Measurements from ENCODE around the gene DDN. TPM values are rescaled to one million over a fixed set of nuclear protein-coding genes. Genes with fewer than 3 reads are reported as not detected.

The DDN gene
- total and polyA plus RNA-seq, 4 donors = 0.44 to 1.5 (median 0.97) TPM

GRCh38 chr12:48973941-48974673, 25.1 kb downstream of the DDN start:
- Histone ChIP-seq H3K9me3 (ENCODE audit: control insufficient read depth, insufficient read depth, low read length) (no peaks in the 10 kb centered on the region), H3K4me1 (ENCODE audit: control insufficient read depth, insufficient read depth, low read length) (peaks cover 44% of the 10 kb centered on the region), H3K4me3 (ENCODE audit: low read depth, low read length) (no peak overlapping the region), H3K36me3 (ENCODE audit: control insufficient read depth, insufficient read depth, low read length) (no peaks in the 10 kb centered on the region), H3K27ac (ENCODE audit: low read depth, low read length) (no peak overlapping the region), H3K27me3 (ENCODE audit: control insufficient read depth, insufficient read depth, low read length) (peaks cover 99% of the 10 kb centered on the region)
- 14% methylated on average over 16 of the region's 19 CpGs for WGBS (ENCODE audit: insufficient coverage)
- DNase-seq (ENCODE audit: low read depth in 4 of 6, low spot score in 6 of 6) = peak in 2 of 6 donors; percentile 26 to 40

GRCh38 chr12:48973531-48973930, 25.6 kb downstream of the DDN start:
- no peak for DNase-seq (ENCODE audit: low read depth in 4 of 6, low spot score in 6 of 6)
- no peak overlapping the region for H3K4me3 ChIP-seq (ENCODE audit: low read depth, low read length)
- H3K27ac ChIP-seq (ENCODE audit: low read depth, low read length) = no peak overlapping the region
- H3K9me3 ChIP-seq (ENCODE audit: control insufficient read depth, insufficient read depth, low read length) = no peaks in the 10 kb centered on the region
- H3K4me1 ChIP-seq (ENCODE audit: control insufficient read depth, insufficient read depth, low read length) = peaks cover 40% of the 10 kb centered on the region
- H3K36me3 ChIP-seq (ENCODE audit: control insufficient read depth, insufficient read depth, low read length) = no peaks in the 10 kb centered on the region
- WGBS (ENCODE audit: insufficient coverage) = 21% methylated on average over 7 of the region's 12 CpGs
- peaks cover 98% of the 10 kb centered on the region for H3K27me3 ChIP-seq (ENCODE audit: control insufficient read depth, insufficient read depth, low read length)

- no peak overlapping the region for H3K4me3 ChIP-seq (ENCODE audit: low read depth, low read length)
- H3K27me3 ChIP-seq (ENCODE audit: control insufficient read depth, insufficient read depth, low read length) = peaks cover 98% of the 10 kb centered on the region
- no peaks in the 10 kb centered on the region for H3K9me3 ChIP-seq (ENCODE audit: control insufficient read depth, insufficient read depth, low read length)
- H3K27ac ChIP-seq (ENCODE audit: low read depth, low read length) = no peak overlapping the region
- H3K4me1 ChIP-seq (ENCODE audit: control insufficient read depth, insufficient read depth, low read length) = peaks cover 35% of the 10 kb centered on the region
- WGBS (ENCODE audit: insufficient coverage) = 40% methylated on average over 3 of the region's 3 CpGs
- no peak for DNase-seq (ENCODE audit: low read depth in 4 of 6, low spot score in 6 of 6)
- H3K36me3 ChIP-seq (ENCODE audit: control insufficient read depth, insufficient read depth, low read length) = peaks cover 2% of the 10 kb centered on the region
Measured at GRCh38 chr12:48972952-48973483, 26.2 kb downstream of the DDN start.

DNA sequence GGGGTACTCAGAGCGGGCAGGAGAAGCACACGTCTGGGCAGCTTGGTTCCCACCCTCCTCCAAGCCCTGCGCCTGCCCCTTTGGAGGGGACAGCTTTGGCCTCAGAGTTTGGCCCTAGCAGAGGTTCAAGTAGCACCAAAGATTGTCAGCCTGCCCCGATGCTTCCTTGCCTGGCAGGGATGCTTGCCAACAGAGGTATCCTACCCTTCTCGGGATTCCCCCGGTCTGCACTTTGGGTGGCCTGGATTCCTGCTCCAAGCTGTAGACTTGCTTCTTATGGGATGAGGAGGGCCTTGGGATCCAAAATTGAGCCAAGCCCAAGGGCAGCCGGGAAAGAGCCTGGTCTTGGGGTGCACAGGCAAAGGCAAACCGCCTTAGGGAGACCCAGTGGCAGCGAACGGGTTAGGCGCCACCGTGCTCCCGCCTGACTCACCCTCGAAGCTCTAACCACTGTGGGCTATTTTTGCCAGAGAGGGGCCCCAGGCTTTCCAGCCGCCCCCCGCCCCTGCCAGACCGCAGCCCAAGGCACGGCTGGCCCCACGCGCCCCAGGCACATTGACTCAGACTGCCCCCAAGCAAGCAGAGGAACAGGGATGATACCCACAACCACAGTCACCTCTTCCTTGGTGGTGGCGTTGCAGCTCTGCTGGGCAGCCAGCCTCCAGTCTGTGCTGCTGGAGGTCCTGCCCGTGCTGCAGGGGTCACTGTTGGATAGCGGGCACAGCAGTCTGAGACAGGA, 26.8 kb downstream of the DDN start:
- Histone ChIP-seq H3K36me3 (ENCODE audit: control insufficient read depth, insufficient read depth, low read length) (peaks cover 4% of the 10 kb centered on the region), H3K4me1 (ENCODE audit: control insufficient read depth, insufficient read depth, low read length) (peaks cover 35% of the 10 kb centered on the region), H3K27me3 (ENCODE audit: control insufficient read depth, insufficient read depth, low read length) (peaks cover 94% of the 10 kb centered on the region), H3K27ac (ENCODE audit: low read depth, low read length) (no peak overlapping the region), H3K4me3 (ENCODE audit: low read depth, low read length) (no peak overlapping the region), H3K9me3 (ENCODE audit: control insufficient read depth, insufficient read depth, low read length) (no peaks in the 10 kb centered on the region)
- no peak for DNase-seq (ENCODE audit: low read depth in 4 of 6, low spot score in 6 of 6)
- 18% methylated on average over 23 of the region's 23 CpGs for WGBS (ENCODE audit: insufficient coverage)

DNA sequence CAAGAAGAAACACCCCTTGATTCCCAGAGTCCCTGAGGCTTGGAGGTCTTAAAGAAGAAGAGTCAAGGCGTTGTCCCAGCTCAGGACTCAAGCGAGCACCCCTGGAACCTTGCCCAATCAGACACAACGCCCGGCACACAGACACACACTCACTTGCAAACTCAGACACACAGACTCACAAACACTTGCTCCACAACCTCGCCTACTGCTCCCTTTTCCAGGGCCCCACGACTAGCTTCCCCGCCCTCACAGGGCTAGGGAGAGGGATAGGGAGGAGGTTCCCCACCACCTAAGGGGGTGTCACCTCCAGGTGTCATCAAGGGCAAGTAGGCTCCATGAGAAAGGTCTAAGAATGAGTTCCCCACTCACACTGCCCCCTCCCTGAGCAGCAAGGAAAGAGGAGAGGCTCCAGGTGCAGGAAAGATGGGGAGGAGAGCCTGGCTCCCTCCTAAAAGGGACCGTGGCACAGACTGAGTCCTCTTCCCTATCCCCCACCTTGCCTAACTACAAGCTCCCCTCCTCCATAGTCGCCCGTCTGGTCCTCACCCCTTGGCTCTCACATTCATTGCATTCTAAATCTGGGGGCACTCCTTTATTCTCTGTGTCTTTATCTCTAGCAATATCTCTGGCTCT, 28.4 kb downstream of the DDN start:
- Histone ChIP-seq H3K9me3 (ENCODE audit: control insufficient read depth, insufficient read depth, low read length) (no peaks in the 10 kb centered on the region), H3K36me3 (ENCODE audit: control insufficient read depth, insufficient read depth, low read length) (peaks cover 9% of the 10 kb centered on the region), H3K4me1 (ENCODE audit: control insufficient read depth, insufficient read depth, low read length) (peaks cover 35% of the 10 kb centered on the region), H3K4me3 (ENCODE audit: low read depth, low read length) (peak overlapping the region; percentile 39), H3K27ac (ENCODE audit: low read depth, low read length) (no peak overlapping the region), H3K27me3 (ENCODE audit: control insufficient read depth, insufficient read depth, low read length) (peaks cover 84% of the 10 kb centered on the region)
- 13% methylated on average over 4 of the region's 10 CpGs for whole genome bisulfite sequencing (ENCODE audit: insufficient coverage)
- DNase-seq (ENCODE audit: low read depth in 4 of 6, low spot score in 6 of 6) = no peak

DNA sequence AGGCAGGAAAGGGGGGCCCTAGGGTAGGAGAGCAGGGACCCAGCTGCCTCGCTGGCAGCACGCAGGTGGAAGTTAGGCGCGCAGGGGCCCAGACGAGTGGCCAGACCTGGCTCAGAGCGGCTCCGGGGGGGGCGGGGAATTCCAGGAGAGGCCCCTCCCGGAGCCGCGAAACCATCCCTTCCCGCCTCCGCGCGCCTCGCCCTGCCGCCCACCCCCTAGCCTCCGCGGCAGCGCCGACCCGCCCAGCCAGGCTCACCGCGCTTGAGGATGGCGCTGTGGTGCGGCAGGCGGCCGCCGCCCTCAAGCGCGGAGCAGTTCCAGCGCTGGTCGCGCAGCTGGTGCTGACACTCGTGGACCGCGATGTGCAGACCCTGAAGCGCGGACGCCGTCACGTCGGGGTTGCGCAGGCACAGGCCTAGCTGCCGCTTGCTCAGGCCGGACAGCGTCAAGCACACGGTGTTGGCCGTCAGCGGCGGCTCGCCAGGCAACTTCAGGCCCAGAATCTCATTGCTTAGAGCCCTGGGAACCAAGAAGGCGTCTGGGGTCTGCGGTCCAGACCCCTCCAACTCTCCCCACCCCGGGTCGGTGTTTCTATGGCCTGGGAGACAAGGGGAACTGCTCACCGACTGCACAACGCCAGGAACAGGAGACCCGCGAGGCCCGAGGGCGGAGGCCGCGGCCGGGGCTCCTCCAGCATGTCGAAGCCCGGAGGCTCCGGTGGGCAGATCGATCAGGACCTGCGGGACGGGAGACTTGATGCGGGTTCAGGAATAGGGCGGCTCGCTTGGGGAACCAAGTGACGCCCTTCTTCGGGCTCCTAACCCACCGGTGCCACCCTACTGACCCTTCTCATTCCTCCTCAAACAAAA, 29.1 kb downstream of the DDN start:
- Histone ChIP-seq H3K4me1 (ENCODE audit: control insufficient read depth, insufficient read depth, low read length) (peaks cover 35% of the 10 kb centered on the region), H3K9me3 (ENCODE audit: control insufficient read depth, insufficient read depth, low read length) (no peaks in the 10 kb centered on the region), H3K36me3 (ENCODE audit: control insufficient read depth, insufficient read depth, low read length) (peaks cover 9% of the 10 kb centered on the region), H3K27ac (ENCODE audit: low read depth, low read length) (no peak overlapping the region), H3K27me3 (ENCODE audit: control insufficient read depth, insufficient read depth, low read length) (peaks cover 77% of the 10 kb centered on the region), H3K4me3 (ENCODE audit: low read depth, low read length) (peak overlapping the region; percentile 24)
- WGBS (ENCODE audit: insufficient coverage) = 6% methylated on average over 74 of the region's 77 CpGs
- DNase-seq (ENCODE audit: low read depth in 4 of 6, low spot score in 6 of 6) = peak in 2 of 6 donors; percentile 46 to 52

DNA sequence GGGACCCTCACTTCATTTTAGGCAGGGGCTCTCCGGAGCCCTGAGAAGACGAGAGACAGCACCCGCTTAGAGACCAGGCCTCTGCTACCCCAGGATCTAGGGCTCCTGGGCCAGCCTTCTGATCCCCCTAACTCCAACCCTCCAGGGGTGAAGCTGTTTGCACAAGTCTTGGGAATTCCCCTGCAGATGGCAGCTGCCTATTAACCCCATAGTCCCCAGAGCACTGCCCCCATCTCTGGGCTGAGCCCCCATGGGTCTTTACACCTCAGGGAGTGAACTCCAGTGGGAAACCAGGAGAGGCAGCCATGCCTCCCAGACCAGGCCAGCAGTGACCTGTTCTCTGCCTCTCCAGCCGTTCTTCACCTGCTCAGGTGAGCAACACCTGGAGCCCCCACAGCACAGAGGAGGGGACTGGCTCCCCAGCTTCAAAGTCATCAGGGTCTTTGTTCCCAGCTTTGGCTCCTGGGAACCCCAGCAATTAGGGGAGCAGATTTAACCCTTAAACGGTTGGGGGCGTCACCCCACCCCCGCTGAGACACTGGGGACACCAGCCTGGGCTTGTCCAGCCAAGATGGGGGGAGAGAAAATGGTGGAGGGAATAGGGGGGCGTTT, 29.9 kb downstream of the DDN start:
- H3K4me1 ChIP-seq (ENCODE audit: control insufficient read depth, insufficient read depth, low read length) = peaks cover 35% of the 10 kb centered on the region
- no peak overlapping the region for H3K4me3 ChIP-seq (ENCODE audit: low read depth, low read length)
- H3K36me3 ChIP-seq (ENCODE audit: control insufficient read depth, insufficient read depth, low read length) = peaks cover 9% of the 10 kb centered on the region
- H3K27me3 ChIP-seq (ENCODE audit: control insufficient read depth, insufficient read depth, low read length) = peaks cover 70% of the 10 kb centered on the region
- DNase-seq (ENCODE audit: low read depth in 4 of 6, low spot score in 6 of 6) = no peak
- no peaks in the 10 kb centered on the region for H3K9me3 ChIP-seq (ENCODE audit: control insufficient read depth, insufficient read depth, low read length)
- WGBS (ENCODE audit: insufficient coverage) = 20% methylated on average over 5 of the region's 8 CpGs
- H3K27ac ChIP-seq (ENCODE audit: low read depth, low read length) = no peak overlapping the region

DNA sequence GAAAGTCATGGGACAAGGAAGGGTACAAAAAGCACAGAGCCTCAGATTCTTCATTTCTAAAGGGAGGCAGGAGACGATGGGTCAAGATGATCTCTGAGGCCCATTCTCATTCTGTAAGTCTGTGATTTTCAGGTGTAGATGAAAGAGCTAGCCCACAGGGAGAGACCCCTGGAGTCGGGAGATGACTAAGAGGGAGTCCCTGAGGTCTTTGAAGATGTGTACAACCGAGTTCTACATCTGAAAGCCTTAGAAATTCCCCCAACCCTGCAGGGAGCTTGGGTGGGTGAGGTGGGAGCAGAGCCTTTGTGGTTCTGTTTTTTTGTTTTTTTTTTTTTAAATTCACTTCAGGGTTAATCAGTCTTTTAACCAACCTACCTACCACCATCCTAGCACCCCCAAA, 30.7 kb downstream of the DDN start:
- Histone ChIP-seq H3K4me1 (ENCODE audit: control insufficient read depth, insufficient read depth, low read length) (peaks cover 35% of the 10 kb centered on the region), H3K27me3 (ENCODE audit: control insufficient read depth, insufficient read depth, low read length) (peaks cover 62% of the 10 kb centered on the region), H3K36me3 (ENCODE audit: control insufficient read depth, insufficient read depth, low read length) (peaks cover 9% of the 10 kb centered on the region), H3K27ac (ENCODE audit: low read depth, low read length) (no peak overlapping the region), H3K9me3 (ENCODE audit: control insufficient read depth, insufficient read depth, low read length) (no peaks in the 10 kb centered on the region), H3K4me3 (ENCODE audit: low read depth, low read length) (no peak overlapping the region)
- 54% methylated on average over 3 of the region's 3 CpGs for WGBS (ENCODE audit: insufficient coverage)
- DNase-seq (ENCODE audit: low read depth in 4 of 6, low spot score in 6 of 6) = no peak

Data from spinal cord (tissue), 10 donors.